Measurements from ENCODE around the gene JMJD6.
"Not testable (repeated sequence)": the region's sequence is repeated elsewhere in the genome, so short reads cannot be mapped to it uniquely, and the experiment has no call there.

The JMJD6 gene

GRCh38 chr17:76726231-76726775 lies at the start of gene JMJD6:
JMJD6 (minus strand) TSS chr17:76726606; CDS start chr17:76726475, 131 bp downstream.
- peak; percentile 99 for DNase-seq

- no peak for DNase-seq
Observed at GRCh38 chr17:76775021-76775600, 48.7 kb upstream of the JMJD6 start.

- DNase-seq, result no peak
Observed at GRCh38 chr17:76772842-76773525, 46.6 kb upstream of the JMJD6 start.

GRCh38 chr17:76758570-76758969 lies 32.2 kb upstream of the JMJD6 start:
- no peak for DNase-seq

- DNase-seq, result no peak
Observed at GRCh38 chr17:76757256-76757655, 30.9 kb upstream of the JMJD6 start.

- DNase-seq, result no peak
Observed at GRCh38 chr17:76755285-76755684, 28.9 kb upstream of the JMJD6 start.

- no peak for DNase-seq
Observed at GRCh38 chr17:76753061-76753961, 26.9 kb upstream of the JMJD6 start.

GRCh38 chr17:76752006-76752405 lies 25.6 kb upstream of the JMJD6 start:
- DNase-seq, result no peak

- no peak for DNase-seq
Observed at GRCh38 chr17:76751416-76751993, 25.1 kb upstream of the JMJD6 start.

GRCh38 chr17:76748657-76749056 lies 22.3 kb upstream of the JMJD6 start:
- DNase-seq, result no peak

GRCh38 chr17:76747716-76748363 lies 21.4 kb upstream of the JMJD6 start:
- no peak for DNase-seq

- DNase-seq, result not testable (repeated sequence)
Observed at GRCh38 chr17:76745785-76746184, 19.4 kb upstream of the JMJD6 start.

- no peak for DNase-seq
Observed at GRCh38 chr17:76744747-76745146, 18.3 kb upstream of the JMJD6 start.

GRCh38 chr17:76742958-76743357 lies 16.6 kb upstream of the JMJD6 start:
- DNase-seq, result no peak

GRCh38 chr17:76740329-76741118 lies 14.1 kb upstream of the JMJD6 start:
- no peak for DNase-seq

- DNase-seq, result not testable (repeated sequence)
Observed at GRCh38 chr17:76739568-76740115, 13.2 kb upstream of the JMJD6 start.

- no peak for DNase-seq
Observed at GRCh38 chr17:76738468-76738850, 12.1 kb upstream of the JMJD6 start.

- peak; percentile 97 for DNase-seq
Observed at GRCh38 chr17:76737676-76738467, 11.5 kb upstream of the JMJD6 start, which contains the start of gene MFSD11. MFSD11 (plus strand) TSS chr17:76738119; CDS start chr17:76738353, 234 bp downstream.

GRCh38 chr17:76737082-76737675 lies 10.8 kb upstream of the JMJD6 start, which contains the start of gene SRSF2:
SRSF2 (minus strand) TSS chr17:76737331; CDS start chr17:76737160, 171 bp downstream.
- DNase-seq, result peak; percentile 100

Measured in right forelimb (tissue), 1 donor.